GM18508 (cell line): ENCODE data around the gene CASP8.
A peak's percentile ranks its signal among the peaks of the same experiment; 100 is the strongest.

ENCODE experiments used
- ATAC-seq: cut with Tn5 transposase; IDR thresholded peaks from one replicate; pipeline ENCODE4 v1.9.1; 2021; ENCODE audit warnings: moderate number of reproducible peaks; ENCODE audit not compliant: insufficient read depth, unreplicated experiment

CASP8 gene

DNA sequence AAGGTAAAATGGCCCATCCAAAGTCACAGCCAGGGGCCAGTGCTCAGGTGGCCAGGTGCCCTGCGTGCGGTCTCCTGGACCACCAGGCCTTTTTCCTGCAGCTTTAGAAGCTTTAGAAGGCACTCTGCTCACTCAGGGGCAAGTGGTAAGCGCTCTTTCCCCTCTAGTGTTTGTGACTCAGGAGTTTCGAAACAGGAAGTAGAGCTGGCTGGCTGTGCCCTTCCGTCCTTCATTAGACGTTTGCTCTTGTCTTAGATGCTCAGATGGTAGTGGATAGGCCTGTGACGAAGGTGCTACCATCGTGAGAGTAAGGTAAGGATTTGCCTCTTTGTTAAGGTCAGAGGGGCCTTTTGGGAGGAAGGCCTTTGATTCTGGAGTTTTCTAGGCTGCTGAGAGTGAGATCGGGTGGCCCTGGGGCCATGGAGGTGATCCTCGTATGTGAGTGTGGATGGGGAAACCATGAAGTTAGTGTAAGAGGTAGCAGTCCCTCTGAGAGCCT is at the start of gene CASP8:
CASP8 (plus strand) TSS at position 235 of the 499 bp plus-strand sequence. CDS start 5,951 bp downstream, outside the sequence.
- ATAC-seq = no peak

DNA sequence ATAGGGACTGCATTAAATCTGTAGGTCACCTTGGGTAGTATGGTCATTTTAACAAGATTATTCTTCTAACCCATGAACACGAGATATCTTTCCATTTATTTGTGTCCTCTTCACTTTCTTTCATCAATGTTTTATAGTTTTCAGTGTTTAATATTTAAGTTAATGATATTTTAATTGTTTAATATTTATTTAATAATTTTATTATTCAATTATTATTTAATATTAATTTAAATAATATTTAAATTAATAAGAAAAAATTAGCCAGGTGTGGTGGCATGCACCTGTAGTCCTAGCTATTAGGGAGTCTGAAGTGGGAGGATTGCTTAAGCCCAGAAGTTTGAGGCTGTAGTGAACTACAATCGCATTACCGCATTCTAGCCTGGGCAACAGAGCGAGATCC is 44.4 kb upstream of the CASP8 start:
- ATAC-seq = no peak

DNA sequence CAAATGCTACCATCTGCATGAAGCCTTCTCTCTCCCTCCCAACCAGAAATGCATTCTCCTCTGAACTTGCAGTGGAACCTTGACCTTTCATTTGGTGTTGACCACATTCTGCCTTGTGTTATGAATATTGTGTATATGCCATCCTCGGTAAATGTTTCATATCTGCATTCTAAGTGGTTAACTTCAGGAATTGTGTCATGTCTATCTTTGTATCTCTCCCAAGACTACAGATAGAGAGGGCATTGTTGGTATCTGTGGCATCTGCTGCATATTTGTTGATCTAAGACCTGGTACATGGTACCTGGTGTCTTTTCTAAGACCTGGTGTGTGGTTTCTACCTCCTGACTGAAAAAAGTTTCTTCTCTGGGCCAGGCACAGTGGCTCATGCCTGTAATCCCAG is 43.4 kb upstream of the CASP8 start:
- ATAC-seq = no peak

GRCh38 chr2:201218780-201219179 is 41.6 kb upstream of the CASP8 start:
- ATAC-seq = no peak

DNA sequence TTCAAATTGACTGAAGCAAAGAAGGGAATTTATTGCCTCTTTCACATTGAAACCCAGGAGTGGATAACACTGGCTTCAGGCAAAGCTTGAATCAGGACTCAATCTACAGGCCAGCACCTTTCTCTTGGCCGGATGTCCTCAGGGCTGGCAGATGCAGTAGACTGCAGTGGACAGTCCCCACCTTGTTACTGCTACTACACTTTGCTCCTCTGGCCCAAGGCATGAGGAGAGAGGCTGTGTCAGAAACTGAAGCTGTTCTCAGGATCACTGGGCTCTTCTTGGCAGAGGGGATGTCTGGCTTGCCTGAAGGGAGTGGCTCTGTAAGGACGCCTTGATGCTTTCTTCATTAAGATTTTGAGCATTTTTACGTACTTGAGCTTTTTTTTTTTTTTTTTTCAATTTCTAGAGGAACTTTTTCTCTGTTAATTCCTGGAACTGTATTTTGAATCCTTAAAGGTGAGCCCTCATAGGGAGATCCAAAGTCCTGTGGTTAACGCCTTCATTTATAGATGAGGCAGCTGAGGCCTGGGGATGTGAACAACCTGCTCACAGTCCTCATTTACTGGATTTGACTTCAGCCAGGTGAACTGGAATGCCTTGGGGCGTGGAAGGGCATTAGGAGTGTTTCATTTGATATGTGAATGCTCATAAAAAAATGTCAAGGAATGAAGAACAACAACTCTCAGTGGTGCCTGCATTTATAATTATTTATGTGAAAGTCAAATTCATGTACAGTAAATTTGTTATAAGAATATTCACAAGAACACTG is 40.8 kb upstream of the CASP8 start:
- ATAC-seq = no peak

- ATAC-seq = no peak
These were observed 40.2 kb upstream of the CASP8 start for GRCh38 chr2:201220102-201220570.

DNA sequence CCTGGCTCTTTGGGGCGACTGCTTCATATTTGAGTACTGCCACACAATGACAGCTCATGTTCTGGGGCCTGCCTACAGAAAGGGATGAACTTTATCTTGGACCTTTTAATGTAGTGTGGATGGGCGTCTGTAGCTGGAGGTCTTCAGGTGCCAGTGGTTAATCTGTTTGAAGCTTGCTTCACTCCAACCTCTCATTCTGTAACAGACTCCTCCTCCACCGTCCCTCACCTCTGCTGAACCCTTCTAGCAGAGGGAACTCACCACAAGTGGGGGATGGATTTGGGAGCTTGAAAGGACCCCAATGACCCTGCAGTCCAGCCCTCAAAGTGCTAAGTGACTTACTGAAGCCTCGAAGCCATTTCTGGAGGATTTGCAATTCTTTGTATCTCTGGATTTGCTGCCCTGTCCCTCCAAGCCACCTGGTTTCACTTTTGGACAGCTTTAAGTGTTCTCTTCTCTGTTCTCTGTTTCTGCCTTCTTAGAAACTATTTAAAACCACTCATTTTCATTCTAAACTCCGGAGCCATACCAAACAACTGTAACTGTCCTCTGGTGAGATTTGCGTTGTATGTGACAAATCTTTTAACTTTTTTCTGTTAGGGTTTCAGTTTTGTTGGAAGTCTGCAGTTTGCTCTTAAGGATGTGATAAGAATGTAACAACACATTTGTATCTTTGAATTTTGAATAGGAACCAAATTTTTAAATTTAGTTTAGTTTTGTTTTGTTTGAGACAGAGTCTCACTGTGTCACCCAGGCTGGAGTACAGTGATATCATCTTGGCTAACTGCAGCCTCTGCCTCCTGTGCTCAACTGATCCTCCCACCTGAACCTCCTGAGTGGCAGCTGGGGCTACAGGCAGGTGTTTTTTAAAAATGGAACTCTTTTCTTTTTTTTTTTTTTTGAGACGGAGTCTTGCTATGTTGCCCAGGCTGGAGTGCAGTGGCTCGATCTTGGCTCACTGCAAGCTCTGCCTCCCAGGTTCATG is 37.0 kb upstream of the CASP8 start:
- ATAC-seq = no peak

DNA sequence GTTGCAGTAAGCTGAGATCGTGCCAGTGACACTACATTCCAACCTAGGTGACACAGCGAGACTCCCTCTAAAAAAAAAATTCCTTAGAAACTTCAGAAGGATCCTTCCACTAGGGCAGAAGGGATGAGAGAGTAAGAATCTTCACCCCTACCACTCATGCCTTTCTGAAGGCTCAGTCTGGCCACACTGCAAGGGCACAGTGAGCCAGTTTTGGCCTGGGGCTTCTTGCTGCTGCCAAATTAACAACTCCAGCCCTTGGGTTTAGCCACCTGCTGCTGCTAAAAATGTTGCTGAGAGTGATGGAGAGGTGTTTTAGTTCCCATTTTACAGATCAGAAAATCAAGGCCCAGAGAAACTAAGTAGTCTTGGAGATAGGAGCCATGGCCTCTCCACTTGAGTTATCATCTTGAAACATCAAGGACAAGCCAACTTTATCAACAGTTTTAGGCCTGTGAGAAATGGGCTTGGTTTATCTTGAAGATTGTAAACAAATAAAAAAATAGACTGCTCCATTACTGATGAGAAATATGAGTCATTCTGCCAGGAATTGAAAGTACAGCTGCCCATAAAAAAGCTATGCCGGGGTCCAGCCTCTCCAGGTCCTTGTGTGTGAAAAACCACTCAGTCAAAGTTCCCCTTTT is 31.9 kb upstream of the CASP8 start:
- no peak for ATAC-seq

GRCh38 chr2:201228912-201229290 is 31.4 kb upstream of the CASP8 start:
- ATAC-seq = no peak

DNA sequence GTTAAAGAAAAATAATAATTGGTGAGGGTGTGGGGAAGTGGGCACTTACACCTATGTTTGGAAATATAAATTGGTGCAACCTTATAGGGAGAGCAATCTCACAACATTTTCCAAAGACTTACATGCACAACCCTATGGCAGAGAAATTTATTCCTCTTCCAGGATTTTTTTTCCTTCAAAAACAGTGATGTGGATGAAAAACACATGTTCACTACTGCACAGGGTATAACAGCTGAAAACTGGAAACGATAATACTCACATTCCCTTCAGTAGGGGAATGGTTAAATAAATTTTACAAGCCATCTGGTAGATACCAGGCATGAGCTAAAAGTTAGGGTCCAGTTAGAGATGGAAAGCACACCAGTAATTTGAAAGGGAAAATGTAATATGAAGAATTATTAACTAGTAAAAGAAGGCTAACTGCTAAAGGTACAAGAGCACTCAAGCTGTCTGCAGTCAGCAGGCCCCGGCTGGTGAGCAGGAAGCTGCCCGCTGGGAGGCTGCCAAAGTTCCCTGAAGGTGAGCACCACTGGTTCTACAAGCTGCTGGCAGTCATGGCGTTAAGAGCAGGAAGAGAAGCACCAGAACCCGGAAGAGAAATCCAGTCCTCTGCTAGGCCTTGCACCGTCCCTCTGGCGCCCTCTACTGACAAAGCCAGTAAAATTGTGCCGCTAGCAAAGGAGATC is 28.4 kb upstream of the CASP8 start:
- ATAC-seq = peak; percentile 38

- ATAC-seq = no peak
These were observed 27.9 kb upstream of the CASP8 start for GRCh38 chr2:201232467-201232815.

GRCh38 chr2:201233192-201233811 is 27.0 kb upstream of the CASP8 start:
- peak; percentile 86 for ATAC-seq

DNA sequence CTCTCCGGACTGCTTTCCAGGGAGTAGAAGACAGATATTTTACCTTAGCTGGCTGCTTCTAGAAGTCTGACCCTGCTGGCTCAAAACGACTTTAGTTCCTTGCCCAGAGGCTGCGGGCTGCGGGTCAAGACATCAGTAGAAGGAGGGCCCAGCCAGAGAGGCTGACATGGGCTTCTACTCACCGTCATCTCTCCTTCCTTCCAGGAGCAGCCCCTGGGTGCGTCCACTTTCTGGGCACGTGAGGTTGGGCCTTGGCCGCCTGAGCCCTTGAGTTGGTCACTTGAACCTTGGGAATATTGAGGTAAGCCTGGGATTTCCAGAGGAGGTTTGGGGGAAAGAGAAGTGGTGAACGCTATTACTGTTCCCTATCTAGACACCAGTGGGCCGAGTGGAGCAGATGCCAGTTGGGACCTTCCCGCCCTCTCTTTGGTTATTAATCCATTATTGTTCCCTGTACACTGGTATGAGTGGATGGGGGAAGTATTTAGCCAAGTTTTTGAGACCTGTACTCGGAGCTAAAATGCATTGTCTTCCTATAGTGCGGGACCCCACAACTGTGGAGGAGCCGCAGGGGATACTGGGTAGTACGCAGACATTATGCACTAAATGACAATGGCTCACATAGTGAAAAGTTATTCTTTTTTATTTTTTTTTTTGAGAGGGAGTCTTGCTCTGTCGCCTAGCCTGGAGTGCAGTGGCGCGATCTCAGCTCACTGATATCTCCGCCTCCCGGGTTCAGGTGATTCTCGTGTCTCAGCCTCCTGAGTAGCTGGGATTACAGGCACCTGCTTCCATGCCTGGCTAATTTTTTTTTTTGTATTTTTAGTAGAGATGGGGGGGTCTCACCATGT is 26.3 kb upstream of the CASP8 start:
- ATAC-seq = no peak

DNA sequence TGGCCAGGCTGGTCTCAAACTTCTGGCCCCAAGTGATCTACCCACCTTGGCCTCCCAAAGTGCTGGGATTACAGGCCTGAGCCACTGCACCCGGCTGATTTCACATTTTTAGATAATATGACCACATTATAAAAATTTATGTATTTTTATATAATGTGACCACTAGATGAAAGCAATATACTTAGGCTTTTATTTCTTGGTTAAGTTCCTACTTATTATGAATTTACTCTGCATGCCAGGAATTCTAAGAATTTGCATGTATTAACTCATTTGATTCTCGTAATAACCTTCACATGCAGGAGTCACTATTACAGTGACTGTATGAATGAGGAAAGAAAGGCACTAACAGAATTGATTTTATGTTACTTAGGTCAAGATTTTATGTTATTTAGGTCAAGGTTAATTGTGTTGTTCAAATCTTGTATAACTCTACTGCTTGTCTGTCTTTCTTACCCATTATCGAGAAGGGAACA is 25.6 kb upstream of the CASP8 start:
- ATAC-seq = no peak

- no peak for ATAC-seq
These were observed 24.2 kb upstream of the CASP8 start for GRCh38 chr2:201235860-201236811.

DNA sequence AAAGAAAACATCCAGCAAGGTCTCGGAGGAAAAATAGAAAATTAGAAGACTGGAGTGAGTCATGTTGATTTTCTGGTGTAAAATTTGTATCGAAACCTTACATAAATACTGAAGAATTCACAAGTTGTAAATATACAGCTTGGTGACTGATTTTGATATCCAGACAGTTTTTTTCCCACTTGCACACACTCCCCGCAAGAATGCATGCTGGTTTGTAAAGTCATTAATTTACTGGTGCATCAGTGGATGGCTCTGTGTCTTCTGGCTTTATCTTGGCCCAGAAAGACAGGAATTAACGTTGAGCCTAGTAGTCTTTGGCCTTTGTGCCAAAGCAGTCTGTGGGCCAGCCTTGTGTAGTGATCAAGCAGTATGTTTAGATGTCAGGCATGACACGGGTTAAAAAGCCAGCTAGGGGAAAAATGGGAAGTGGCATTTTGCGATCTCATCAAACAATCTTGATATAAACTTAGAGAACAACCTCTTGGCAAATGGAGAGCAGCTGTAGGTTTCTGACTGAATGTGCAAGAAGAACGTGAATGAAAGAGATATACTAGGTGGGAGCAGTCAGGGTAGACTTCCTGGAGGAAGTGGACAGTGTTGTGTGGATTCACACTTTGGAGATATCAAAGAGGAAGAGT is 22.7 kb upstream of the CASP8 start:
- no peak for ATAC-seq
